GM19324 (cell line): ENCODE measurements around the gene OR1F1.
"Not testable (repeated sequence)": the region's sequence is repeated elsewhere in the genome, so short reads cannot be mapped to it uniquely, and the experiment has no call there.

Experiments
- ATAC-seq: cut with Tn5 transposase; IDR thresholded peaks from one replicate; pipeline ENCODE4 v1.9.1; 2021; ENCODE audit warnings: mild to moderate bottlenecking, moderate library complexity; ENCODE audit not compliant: unreplicated experiment, low FRiP score

OR1F1 gene

GRCh38 chr16:3195975-3196374, 8.0 kb downstream of the OR1F1 start:
- ATAC-seq = no peak

GRCh38 chr16:3197694-3198333, 9.8 kb downstream of the OR1F1 start:
- ATAC-seq = not testable (repeated sequence)

- no peak for ATAC-seq
Observed at GRCh38 chr16:3198334-3199072, 10.5 kb downstream of the OR1F1 start.

GRCh38 chr16:3202903-3203539, 15.0 kb downstream of the OR1F1 start:
- ATAC-seq = no peak

- ATAC-seq = not testable (repeated sequence)
Observed at GRCh38 chr16:3205939-3206338, 17.9 kb downstream of the OR1F1 start.

DNA sequence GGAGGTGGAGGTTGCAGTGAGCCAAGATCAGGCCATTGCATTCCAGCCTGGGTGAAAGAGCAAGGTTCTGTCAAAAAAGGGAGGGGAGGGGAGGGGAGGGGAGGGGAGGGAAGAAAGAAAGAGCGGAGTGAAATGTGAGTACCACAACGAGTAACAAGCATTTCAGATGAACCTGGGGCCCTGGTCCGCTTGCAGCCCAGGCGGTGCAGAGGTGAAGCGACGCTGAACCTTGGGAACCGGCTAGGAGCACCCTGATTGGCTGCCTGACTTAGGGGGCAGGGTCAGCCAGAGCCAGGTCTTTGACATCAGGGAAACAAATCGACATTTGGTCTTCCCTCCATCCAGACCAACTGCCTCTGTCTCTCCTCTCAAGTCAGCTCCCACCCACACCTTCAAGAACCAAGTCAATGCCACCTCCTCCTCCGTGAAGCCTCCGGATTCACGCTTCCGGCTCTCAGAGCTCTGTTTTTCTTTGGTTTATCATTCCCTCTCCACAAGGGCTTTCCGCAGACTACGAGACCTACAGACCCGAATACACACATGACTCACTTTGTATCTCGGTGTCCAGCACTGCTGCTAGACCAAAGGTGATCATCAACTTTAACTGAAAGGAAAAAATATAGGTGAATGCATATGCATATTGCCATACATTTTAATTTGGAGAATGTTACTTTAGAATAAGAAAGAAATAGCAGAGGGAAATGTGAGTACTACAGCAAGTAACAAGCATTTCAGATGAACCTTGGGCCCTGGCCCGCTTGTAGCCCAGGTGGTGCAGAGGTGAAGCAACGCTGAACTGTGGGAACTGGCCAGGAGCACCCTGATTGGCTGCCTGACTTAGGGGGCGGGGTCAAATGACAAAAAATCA, 19.3 kb downstream of the OR1F1 start:
- no peak for ATAC-seq

GRCh38 chr16:3212006-3212405, 24.0 kb downstream of the OR1F1 start:
- no peak for ATAC-seq

DNA sequence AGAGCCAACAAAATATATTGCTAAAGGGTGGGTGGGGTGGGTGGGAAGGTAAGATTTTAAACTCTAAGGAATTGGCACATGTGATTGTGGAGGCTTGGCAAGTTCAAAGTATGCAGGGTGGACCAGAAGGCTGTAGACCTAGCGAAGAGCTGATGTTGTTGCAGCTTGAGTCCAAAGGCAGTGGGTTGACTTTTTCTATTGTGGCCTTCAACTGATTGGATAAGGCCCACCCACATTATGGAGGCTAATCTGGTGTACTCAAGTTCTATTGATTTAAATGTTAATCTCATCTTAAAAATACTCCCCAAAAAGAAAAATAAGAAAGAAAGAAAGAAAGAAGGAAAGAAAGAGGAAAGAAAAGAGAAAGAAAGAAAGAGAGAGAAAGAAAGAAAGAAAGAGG, 24.6 kb downstream of the OR1F1 start:
- ATAC-seq = no peak

DNA sequence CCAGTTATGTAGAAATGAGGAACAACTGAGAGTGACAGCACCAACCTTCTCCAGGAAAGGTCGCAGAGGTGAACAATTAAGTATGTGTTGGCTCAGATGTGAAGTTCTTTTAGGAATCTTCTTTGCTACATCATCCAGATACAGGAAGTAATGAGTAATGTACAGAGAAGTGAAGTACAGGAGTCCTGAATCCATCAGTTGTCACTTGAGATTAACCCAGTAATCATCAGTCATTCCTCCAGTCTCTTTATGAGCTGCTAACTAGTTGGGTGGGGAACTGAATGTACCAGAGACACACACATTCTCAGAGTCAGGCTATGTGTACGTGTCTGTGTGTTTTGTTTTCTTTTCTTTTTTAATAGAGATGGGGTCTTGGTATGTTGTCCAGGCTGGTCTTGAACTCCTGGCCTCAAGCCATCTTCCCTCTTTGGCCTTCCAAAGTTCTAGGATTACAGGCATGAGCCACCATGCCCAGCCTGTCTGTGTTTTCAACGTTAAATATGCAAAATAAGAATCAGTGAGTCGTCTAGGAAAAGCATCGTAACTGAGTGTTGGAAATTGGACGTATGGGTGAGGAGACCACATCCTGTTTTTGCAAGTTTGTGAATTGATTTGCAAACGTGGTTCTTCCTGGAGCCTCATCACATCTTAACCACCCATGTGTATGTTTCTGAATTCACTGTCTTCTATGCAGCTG, 27.0 kb downstream of the OR1F1 start:
- no peak for ATAC-seq

DNA sequence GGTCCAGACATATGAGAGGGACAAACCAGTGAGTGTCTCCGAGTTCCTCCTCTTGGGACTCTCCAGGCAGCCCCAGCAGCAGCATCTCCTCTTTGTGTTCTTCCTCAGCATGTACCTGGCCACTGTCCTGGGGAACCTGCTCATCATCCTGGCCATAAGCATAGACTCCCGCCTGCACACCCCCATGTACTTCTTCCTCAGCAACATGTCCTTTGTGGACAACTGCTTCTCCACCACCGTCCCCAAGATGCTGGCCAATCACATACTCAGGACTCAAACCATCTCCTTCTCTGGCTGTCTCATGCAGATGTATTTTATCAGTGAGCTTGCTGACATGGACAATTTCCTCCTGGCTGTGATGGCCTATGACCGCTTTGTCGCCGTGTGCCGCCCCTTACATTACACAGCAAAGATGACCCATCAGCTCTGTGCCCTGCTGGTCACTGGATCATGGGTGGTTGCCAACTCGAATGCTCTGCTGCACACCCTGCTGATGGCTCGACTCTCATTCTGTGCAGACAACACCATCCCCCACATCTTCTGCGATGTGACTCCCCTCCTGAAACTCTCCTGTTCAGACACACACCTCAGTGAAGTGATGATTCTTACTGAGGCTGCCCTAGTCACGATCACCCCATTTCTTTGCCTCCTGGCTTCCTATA, 27.7 kb downstream of the OR1F1 start:
- no peak for ATAC-seq

- no peak for ATAC-seq
Observed at GRCh38 chr16:3216263-3216640, 28.2 kb downstream of the OR1F1 start.

GRCh38 chr16:3220839-3221238, 32.8 kb downstream of the OR1F1 start:
- no peak for ATAC-seq

DNA sequence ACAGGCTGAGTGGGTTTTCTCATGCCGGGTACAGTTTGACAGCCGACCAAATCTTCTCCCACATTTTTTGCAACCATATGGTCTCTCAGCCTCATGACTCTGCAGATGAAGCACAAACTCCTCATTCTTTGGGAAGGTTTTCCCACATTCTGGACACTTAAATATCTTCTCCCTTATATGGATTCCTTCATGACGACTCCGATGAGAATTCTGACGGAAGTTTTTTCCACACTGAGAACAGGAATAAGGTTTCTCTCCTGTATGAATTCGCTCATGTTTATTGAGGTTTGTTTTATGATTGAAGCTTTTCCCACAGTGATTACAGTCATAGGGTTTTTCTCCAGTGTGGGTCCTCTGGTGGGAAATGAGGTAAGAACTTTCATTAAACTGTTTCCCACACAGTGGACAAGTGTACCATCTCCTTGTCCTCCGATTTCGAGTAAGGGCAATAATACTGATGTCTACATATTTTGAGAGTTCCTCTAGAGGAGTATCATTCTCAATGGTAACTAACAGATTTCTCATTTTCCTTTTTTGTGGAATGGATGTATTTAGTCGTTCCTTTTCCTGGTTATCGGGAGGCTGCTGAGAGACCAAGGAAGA, 36.0 kb downstream of the OR1F1 start:
- no peak for ATAC-seq

DNA sequence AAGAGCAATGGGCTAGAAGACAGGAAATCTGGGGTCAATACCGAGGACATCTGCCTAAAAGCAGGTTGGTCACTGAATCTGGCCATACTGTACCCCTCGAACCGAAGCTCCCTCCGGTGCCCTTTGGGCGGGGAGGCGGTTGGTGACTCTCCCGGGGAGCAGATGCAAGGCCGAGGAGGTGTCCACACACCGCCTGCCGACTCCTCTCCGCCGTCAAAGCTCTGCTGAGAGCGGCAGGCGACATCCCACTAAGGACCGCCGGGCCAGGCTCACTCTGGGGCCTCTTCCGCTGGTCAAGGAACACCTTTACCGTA, 46.5 kb downstream of the OR1F1 start:
- no peak for ATAC-seq

DNA sequence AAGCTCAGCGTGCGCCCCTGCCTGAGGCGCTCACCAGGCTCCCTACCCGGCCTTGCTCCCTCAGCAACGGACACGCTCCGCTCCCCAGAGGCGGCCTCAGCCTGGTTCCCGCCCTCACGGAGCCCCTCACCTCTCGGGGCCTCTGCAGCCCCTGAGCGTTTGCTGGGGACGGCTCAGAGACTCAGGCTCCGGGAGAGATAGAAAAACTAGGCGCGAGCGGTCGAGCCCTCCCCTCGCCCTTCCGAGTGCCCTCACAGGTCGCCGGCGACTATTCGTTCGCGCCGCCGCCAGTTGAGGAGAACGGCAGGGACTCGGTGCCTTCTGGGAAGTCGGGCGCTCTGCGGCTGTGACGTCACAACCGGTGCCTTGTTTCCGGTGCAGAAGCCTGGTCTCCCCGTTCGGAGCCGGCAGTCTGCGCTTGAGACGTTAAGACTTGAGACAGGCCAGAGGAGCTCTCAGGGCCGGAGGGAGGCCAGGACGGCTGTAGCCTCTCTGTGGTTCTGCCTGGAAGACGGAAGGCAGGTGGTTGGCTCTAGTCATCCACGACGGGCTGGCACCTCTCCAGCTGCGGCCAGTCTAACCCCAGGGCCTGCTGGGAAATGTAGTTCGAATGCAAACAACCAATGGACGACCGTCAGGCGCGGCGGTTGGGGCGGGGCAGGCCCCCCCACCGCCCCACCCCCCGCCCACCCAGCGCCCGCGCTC, 47.0 kb downstream of the OR1F1 start, which contains the start of gene ZNF200:
ZNF200 (minus strand) TSS at position 302 of the 705 bp plus-strand sequence. CDS start 1,403 bp downstream, outside the sequence.
- peak; percentile 91 for ATAC-seq

- ATAC-seq = no peak
Observed at GRCh38 chr16:3235856-3236669, 48.1 kb downstream of the OR1F1 start.

GRCh38 chr16:3241761-3242160, 53.8 kb downstream of the OR1F1 start:
- no peak for ATAC-seq

- ATAC-seq = no peak
Observed at GRCh38 chr16:3242709-3243108, 54.7 kb downstream of the OR1F1 start.
